HepG2 (cell line): ENCODE measurements around the gene BAZ2A. TPM values are rescaled to one million over a fixed set of nuclear protein-coding genes. Genes with fewer than 3 reads are reported as not detected.

Source experiments
- ATAC-seq: fragments of 200-7000 bp; cut with Tn5 transposase; 3 replicates; pipeline ENCODE4 v1.9.1; 2020; ENCODE audit warnings: mild to moderate bottlenecking, moderate library complexity
- BruUV-seq: library from RNA; stranded (reverse); fragments of 400-500 nt; replicated peaks from 2 replicates; lab custom pipeline; 2021; lab: Mats Ljungman, UMichigan
- CTCF ChIA-PET: fragments of 300-600 bp; formaldehyde crosslinking; extraction: SDS; loops from one replicate; lab custom pipeline; 2021; ENCODE audit warnings: low total read pairs, inconsistent platforms, low intra/inter-chr PET ratio; lab: Yijun Ruan, JAX
- POLR2A ChIA-PET: fragments of 350-600 bp; sonication (Branson Sonifier 250); formaldehyde crosslinking; loops from one replicate; lab custom pipeline; 2020; ENCODE audit warnings: antibody characterized with exemption, inconsistent platforms; lab: Yijun Ruan, JAX
- DNase-seq: peaks from one replicate; pipeline ENCODE4 v3.0.0-alpha.2; 2015; ENCODE audit warnings: low spot score
- FAIRE-seq: peaks from 3 replicates; lab custom pipeline; 2011; peaks lifted over from hg19 to GRCh38; lab: Jason Lieb, UNC
- H2AFZ ChIP-seq: one replicate; pipeline ENCODE4 v1.6.1; 2011; ENCODE audit warnings: low read length, inconsistent platforms
- H3K27ac ChIP-seq: fragments of 300-600 bp; 3 replicates; pipeline ENCODE4 v1.8.0; 2011; ENCODE audit warnings: mixed run types, mild to moderate bottlenecking, mixed read lengths, low read length, inconsistent platforms; ENCODE audit not compliant: insufficient read depth; ENCODE audit errors: extremely low read length
- H3K27me3 ChIP-seq, 2 experiments: fragments of 200-600 bp in 1 of 2; 2 replicates in 1 of 2; 3 replicates in 1 of 2; pipeline versions ENCODE4 v1.6.0 to v1.8.0; 2011; ENCODE audit warnings: low read length in 2 of 2, mild to moderate bottlenecking in 2 of 2, moderate library complexity in 2 of 2, inconsistent platforms in 1 of 2; ENCODE audit not compliant: insufficient read depth in 2 of 2, control insufficient read depth in 1 of 2
- H3K36me3 ChIP-seq, 2 experiments: fragments of 200-600 bp in 1 of 2; replicated peaks in 1 of 2; 2 replicates in 1 of 2; 3 replicates in 1 of 2; pipeline versions ENCODE4 v1.5.1 to v1.8.0; 2011; ENCODE audit warnings: low read length in 2 of 2, inconsistent platforms in 1 of 2; ENCODE audit not compliant: insufficient read depth in 2 of 2, control insufficient read depth in 1 of 2
- H3K4me1 ChIP-seq: 2 replicates; pipeline ENCODE4 v1.5.1; 2012; ENCODE audit warnings: low read length, inconsistent platforms; ENCODE audit not compliant: insufficient read depth
- H3K4me2 ChIP-seq: 2 replicates; pipeline ENCODE4 v1.6.0; 2011; ENCODE audit warnings: low read depth, low read length, inconsistent platforms
- H3K4me3 ChIP-seq, 3 experiments: fragments of 200-600 bp in 1 of 3; sonication (generic), shearing (Covaris generic) in 1 of 3; replicated peaks in 1 of 3; 2 replicates each; pipeline ENCODE4 v1.5.1; 2011 to 2016; ENCODE audit warnings: low read length in 3 of 3, inconsistent platforms in 2 of 3, low read depth in 2 of 3, mild to moderate bottlenecking in 2 of 3, control low read depth in 1 of 3, mixed read lengths in 1 of 3; ENCODE audit not compliant: insufficient read depth in 1 of 3
- H3K79me2 ChIP-seq: one replicate; pipeline ENCODE4 v1.6.1; 2011; ENCODE audit warnings: low read length, inconsistent platforms; ENCODE audit not compliant: insufficient read depth
- H3K9ac ChIP-seq: 2 replicates; pipeline ENCODE4 v1.6.0; 2011; ENCODE audit warnings: mild to moderate bottlenecking, low read depth, low read length, inconsistent platforms; ENCODE audit not compliant: insufficient read depth
- H3K9me3 ChIP-seq: 2 replicates; pipeline ENCODE4 v1.5.1; 2012; ENCODE audit warnings: mild to moderate bottlenecking, low read length
- H4K20me1 ChIP-seq: 2 replicates; pipeline ENCODE4 v1.6.0; 2011; ENCODE audit warnings: inconsistent platforms, mild to moderate bottlenecking, low read length, moderate library complexity; ENCODE audit not compliant: insufficient read depth
- ATRX ChIP-seq: sonication (generic); formaldehyde crosslinking; IDR thresholded peaks from 2 replicates; pipeline ENCODE4 v1.4.0; 2020; ENCODE audit warnings: missing genetic modification reagents, borderline replicate concordance
- CEBPG ChIP-seq: IDR thresholded peaks from 2 replicates; pipeline ENCODE4 v1.6.1; 2016
- NCOA1 ChIP-seq: sonication (generic); formaldehyde crosslinking; IDR thresholded peaks from 2 replicates; pipeline ENCODE4 v1.9.0; 2021; ENCODE audit warnings: missing genetic modification reagents
- POLR2AphosphoS2 ChIP-seq: IDR thresholded peaks from 2 replicates; pipeline ENCODE4 v1.6.1; 2011; ENCODE audit warnings: low read depth, low read length, improper control_type of control experiment
- RFX1 ChIP-seq: fragments of 450-650 bp; IDR thresholded peaks from 2 replicates; pipeline ENCODE4 v1.6.1; 2017
- ZKSCAN1 ChIP-seq: fragments of 150-350 bp; IDR thresholded peaks from 2 replicates; pipeline ENCODE4 v1.6.1; 2014; ENCODE audit warnings: low read length
- ZNF160 ChIP-seq: sonication (generic); formaldehyde crosslinking; IDR thresholded peaks from 2 replicates; pipeline ENCODE4 v1.8.0; 2022; ENCODE audit warnings: mild to moderate bottlenecking, inconsistent platforms, missing genetic modification reagents
- ZNF343 ChIP-seq: sonication (generic); formaldehyde crosslinking; IDR thresholded peaks from 2 replicates; pipeline ENCODE4 v1.4.0; 2020; ENCODE audit warnings: mild to moderate bottlenecking, missing genetic modification reagents
- WGBS: methylation state at CpG from one replicate; pipeline ENCODE4 v1.1.6; 2017; ENCODE audit warnings: low lambda C conversion rate; 5-methylcytosine and 5-hydroxymethylcytosine counted together
- in situ Hi-C: cut with HindIII; loops from 2 replicates; pipeline ENCODE4 v1.10.0; 2017; ENCODE audit warnings: low pct_unique_long_range_greater_than_20kb; ENCODE audit not compliant: extremely low pct_ligation_motif_present
- intact Hi-C: fragments of 100-400 bp; cut with micrococcal nuclease; formaldehyde crosslinking; loops from one replicate; pipeline ENCODE4 v1.10.0; 2022; ENCODE audit not compliant: unreplicated experiment
- polyA plus RNA-seq, 8 experiments: library from polyadenylated mRNA; depleted of rRNA in 3 of 8; stranded (reverse) in 7 of 8; unstranded in 1 of 8; fragments of >200 nt; fragmentation: Illumina TruSeq in 4 of 8; extraction: Trizol in 4 of 8; gene quantifications; 2 replicates each; pipeline versions ENCODE4 v1.2.1 to v1.2.3, GENCODE V29; 2011 to 2016; ENCODE audit warnings: low read depth in 4 of 8, missing spikeins in 1 of 8, mixed read lengths in 1 of 8; ENCODE audit not compliant: insufficient read depth in 1 of 8
- total RNA-seq, 5 experiments: library from RNA; depleted of rRNA; stranded (reverse); fragments of >200 nt; fragmentation: Illumina TruSeq; extraction: Trizol; gene quantifications; 2 replicates each; pipeline ENCODE4 v1.2.3, GENCODE V29; 2016; ENCODE audit warnings: low read depth in 1 of 5

BAZ2A gene
- total and polyA plus RNA-seq, 2 of the 13 experiments (the other 11 are each of a cell fraction or from before 2014, with no cell fraction given): 21.8 to 73.5 TPM

DNA sequence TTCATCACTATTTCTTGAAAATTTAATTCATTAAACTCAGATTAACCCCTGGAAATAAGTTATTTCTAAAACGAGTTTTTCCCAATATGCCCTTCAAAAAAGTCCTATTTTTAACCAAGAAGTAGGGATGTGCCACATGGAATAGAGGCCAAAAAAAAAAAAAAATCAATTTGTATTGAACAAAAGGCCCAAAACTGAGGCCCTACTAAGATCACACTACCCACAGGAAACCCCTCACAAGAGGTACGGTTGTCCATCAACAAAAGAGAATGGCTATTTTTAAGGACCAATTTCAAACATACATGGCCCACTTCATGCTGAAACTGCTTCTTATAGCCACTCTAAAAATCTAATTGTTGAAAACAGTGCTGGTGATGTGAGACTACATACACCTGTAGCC is 7.5 kb upstream of the BAZ2A start:
- Histone ChIP-seq H3K4me1 (peaks cover 35% of the 10 kb centered on the region), H3K27ac (peak overlapping the region; percentile 72), H3K4me2 (peak overlapping the region; percentile 56), H3K9ac (peak overlapping the region; percentile 48; the same call in 1 of the 2 replicates), H3K36me3 (peaks cover 8 to 42% of the 10 kb centered on the region in 2 experiments), H4K20me1 (no peaks in the 10 kb centered on the region), H3K27me3 (peaks cover 0 to 3% of the 10 kb centered on the region in 2 experiments; a peak in 1 of 5 replicates), H3K9me3 (no peaks in the 10 kb centered on the region), H2AFZ (no peak overlapping the region), H3K4me3 (no peak overlapping the region), H3K79me2 (peaks cover 29% of the 10 kb centered on the region)
- no peak for ATAC-seq
- POLR2A ChIA-PET: interaction anchor here (2.9 kb wide), 1 partner anchor 8 kb away, joined by 58 read pairs; the partner anchor contains the start of gene ATP5F1B
- no TSS peak for BruUV-seq
- 55% methylated on average over 2 of the region's 2 CpGs for WGBS
- intact Hi-C loops (loop anchor here (1.0 kb wide), 1 partner anchor 8 kb away; the partner anchor contains the start of gene ATP5F1B), in situ Hi-C loops (no loop called here)
- FAIRE-seq: no peak
- DNase-seq: no peak
- CTCF ChIA-PET: interaction anchor here (0.8 to 1.8 kb wide), 2 partner anchors 8 to 43 kb away, joined by 4 to 5 read pairs; partner anchors contain the start of gene ATP5F1B
- TF ChIP-seq ZKSCAN1 (peak; percentile 70; the same call in 1 of the 2 replicates), NCOA1 (CRISPR knock-in tag) (no peak), ZNF343 (CRISPR knock-in tag) (no peak), RFX1 (no peak), ZNF160 (CRISPR knock-in tag) (no peak), CEBPG (CRISPR knock-in tag) (no peak), POLR2AphosphoS2 (0 out of 2 replicates have a peak, but pooled peaks have one; percentile 10), ATRX (no peak)
